Activated naive CD4-positive, alpha-beta T cell treated with anti-CD3 and anti-CD28 coated beads, Interleukin-2, amount 50 U/mL, for 72 hours (primary cell): Measurements from ENCODE around the gene JARID2. TPM values are rescaled to one million over a fixed set of nuclear protein-coding genes. Genes with fewer than 3 reads are reported as not detected.

Source experiments
- ATAC-seq, 2 donors: fragments of 150-1000 bp; cut with Tn5 transposase; 2 replicates each; pipeline ENCODE4 v1.10.0; 2021; ENCODE audit warnings: mild to moderate bottlenecking in 2 of 2, moderate library complexity in 2 of 2
- DNase-seq, 2 donors: peaks; one replicate each; pipeline ENCODE4 v3.0.0; 2021 to 2022; ENCODE audit warnings: low spot score in 2 of 2
- H3K27ac Mint-ChIP-seq, 2 donors: one replicate each; pipeline ENCODE4 v1.8.0; 2022; ENCODE audit warnings: mild to moderate bottlenecking in 2 of 2, mixed read lengths in 2 of 2
- H3K36me3 Mint-ChIP-seq, 2 donors: one replicate each; pipeline ENCODE4 v1.8.0; 2022; ENCODE audit warnings: mixed read lengths in 2 of 2
- H3K9me3 Mint-ChIP-seq, 2 donors: one replicate each; pipeline ENCODE4 v1.8.0; 2022; ENCODE audit warnings: mixed read lengths in 2 of 2
- total RNA-seq, 2 donors: library from RNA; stranded (reverse); gene quantifications; one replicate each; pipeline ENCODE4 v1.2.3, GENCODE V29; 2022

Gene JARID2
- total RNA-seq, 2 donors from 2014 or later, result 35.3 to 36.3 TPM

DNA sequence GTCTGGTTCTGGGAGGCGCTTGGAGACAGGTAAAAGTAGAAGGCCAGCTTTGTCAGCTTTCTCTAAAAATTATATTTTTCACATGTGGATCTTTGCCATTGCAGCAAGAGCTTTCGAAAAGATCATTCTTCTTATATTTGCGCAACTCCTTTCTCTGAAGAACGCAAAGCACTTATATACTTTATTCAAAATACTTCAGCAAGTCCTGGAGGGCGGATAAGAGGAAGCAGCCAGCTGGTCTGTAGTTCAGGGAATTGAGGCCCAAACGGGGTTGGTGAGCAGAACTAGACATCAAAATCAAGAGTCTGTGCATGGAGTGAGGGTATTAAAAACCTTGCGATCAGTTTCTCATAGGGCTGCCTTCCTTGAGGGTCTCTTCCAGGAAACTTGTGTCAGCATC is 234.7 kb downstream of the JARID2 start:
- DNase-seq (no peak), ATAC-seq (no peak)
- Mint-ChIP-seq H3K9me3 (no peaks in the 10 kb centered on the region), H3K36me3 (peaks cover 0 to 20% of the 10 kb centered on the region in 2 donors), H3K27ac (peak overlapping the region in 1 of 2 donors; percentile 12)

DNA sequence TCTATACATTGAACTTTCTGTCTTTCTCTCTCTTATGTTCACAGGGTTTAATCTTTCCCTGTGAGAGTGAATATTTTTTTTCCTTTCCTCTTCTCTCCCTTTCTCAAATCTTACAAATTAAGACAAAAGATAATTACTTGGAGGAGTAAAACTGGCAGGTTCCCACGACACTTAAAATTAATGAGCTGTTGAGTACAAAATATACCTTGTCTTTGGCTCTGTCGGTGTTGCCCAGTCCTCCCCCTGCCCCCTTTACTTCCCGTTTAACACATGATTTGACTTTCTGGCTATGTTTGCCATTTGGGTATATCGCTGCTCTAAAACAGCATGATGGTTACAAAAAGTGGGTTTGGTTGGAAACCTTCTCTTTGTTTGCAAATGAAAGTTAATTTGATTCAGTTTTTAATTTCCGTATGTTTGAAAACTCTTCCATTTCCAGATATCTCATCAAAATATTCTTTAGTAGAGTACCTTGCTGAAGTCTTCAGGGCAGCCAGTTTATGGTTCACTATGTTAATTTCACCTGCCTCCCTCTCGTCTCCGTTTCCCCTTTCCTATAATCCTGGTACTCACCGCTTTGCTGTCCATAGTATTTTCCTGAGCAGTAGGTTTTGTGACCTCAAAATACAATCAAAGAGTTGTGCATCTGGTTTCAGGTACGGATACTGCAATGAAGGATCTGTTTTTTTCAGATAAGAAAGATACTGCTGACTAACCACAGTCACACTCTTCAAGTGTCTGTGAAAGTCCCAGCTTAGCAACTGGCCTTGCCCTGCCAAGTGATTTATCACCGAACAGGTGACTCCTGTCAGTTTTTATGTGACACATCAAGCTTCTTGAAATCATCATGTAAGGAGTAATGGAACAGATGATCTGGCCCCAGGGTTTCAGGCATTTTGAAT is 235.8 kb downstream of the JARID2 start:
- Mint-ChIP-seq H3K27ac (peak overlapping the region; percentile 48 to 81), H3K36me3 (peaks cover 0 to 15% of the 10 kb centered on the region in 2 donors), H3K9me3 (no peaks in the 10 kb centered on the region)
- peak; percentile 84 to 96 for ATAC-seq
- DNase-seq, result peak in 1 of 2 donors; percentile 14

DNA sequence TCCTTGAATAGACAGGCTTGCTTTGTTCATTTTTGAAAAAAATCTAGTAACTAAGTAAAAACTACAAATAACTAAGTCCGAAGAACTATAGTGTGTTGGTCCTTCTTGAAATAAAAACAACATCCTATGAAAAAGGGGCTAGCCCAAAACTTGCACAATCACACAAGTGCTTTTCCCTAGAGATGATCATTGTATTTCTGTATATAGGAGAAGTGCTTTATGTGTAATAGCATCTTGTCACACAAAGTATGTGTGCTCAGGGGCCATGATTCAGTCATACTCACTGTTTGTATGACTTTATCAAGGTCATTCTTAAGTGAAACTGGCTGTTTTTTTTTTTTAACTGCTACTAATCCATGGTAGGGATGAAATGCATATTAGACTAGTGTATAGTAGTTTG is 237.2 kb downstream of the JARID2 start:
- ATAC-seq, result peak; percentile 25 to 37
- H3K36me3 Mint-ChIP-seq, result peaks cover 7 to 8% of the 10 kb centered on the region in 2 donors
- no peak overlapping the region for H3K27ac Mint-ChIP-seq
- DNase-seq, result no peak
- H3K9me3 Mint-ChIP-seq, result no peaks in the 10 kb centered on the region

DNA sequence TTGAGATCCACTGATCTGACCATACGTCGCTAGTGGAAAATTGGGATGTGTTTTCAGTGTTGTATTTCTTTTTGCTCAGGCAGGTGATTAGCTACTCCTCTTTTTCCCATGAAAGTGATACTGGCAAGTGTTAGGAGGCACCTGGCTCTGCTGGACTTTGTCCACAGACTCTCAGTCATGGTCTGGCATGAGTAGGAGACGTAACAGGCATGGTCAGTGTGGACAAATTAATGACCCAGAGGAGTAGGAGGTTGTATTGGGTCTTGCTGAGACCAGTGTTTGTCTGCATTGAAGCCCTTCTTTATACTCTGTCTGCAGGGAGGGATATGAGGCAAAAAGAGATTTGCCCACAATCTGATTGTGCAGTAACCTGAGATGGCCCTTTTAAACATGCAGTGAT is 238.3 kb downstream of the JARID2 start:
- Mint-ChIP-seq H3K36me3 (peaks cover 8 to 11% of the 10 kb centered on the region in 2 donors), H3K9me3 (no peaks in the 10 kb centered on the region), H3K27ac (peak overlapping the region; percentile 2 to 41)
- DNase-seq (no peak), ATAC-seq (no peak)

DNA sequence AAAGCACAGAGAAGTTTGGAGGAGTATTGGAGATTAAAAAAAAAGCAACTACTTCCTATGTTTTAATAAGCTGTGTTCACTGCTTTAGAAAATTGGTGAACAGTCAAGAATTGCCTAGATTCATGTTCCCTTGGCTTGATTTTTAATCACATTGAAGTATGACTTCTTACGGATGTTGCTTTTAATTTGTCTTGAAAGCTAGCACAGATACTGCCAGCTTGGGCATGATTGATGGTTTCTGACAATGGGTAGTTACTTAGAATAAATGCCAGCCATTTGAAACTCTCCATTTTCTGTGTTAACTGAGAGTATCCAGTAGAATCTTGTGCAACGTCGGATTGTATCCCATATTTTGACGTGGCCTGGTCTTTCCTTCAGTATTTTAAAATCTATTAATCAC is 239.0 kb downstream of the JARID2 start:
- peaks cover 8 to 11% of the 10 kb centered on the region in 2 donors for H3K36me3 Mint-ChIP-seq
- ATAC-seq, result no peak
- no peaks in the 10 kb centered on the region for H3K9me3 Mint-ChIP-seq
- DNase-seq, result no peak
- peak overlapping the region; percentile 2 to 70 for H3K27ac Mint-ChIP-seq

DNA sequence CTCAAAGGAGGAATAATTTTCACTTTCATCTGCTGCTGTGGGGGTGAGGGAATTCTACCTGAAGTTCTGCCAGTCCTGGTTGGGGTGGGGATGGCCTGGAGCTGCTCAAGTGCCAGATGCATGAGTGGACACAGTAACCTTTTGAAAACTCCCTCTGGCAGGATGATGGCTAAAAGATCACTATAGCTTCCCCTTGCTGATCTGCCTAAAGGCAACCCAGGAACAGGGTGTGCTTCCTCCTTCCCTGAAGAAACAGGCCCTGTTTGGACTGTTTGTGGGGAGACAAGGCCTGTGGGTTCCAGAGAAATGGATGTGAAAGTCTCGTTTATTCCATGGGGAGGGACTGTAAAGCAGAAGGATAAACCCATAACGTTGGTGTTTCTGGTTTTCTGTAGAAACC is 240.1 kb downstream of the JARID2 start:
- ATAC-seq (no peak), DNase-seq (no peak)
- H3K9me3 Mint-ChIP-seq, result no peaks in the 10 kb centered on the region
- H3K27ac Mint-ChIP-seq, result peak overlapping the region; percentile 51 to 70
- H3K36me3 Mint-ChIP-seq, result peaks cover 8 to 11% of the 10 kb centered on the region in 2 donors

DNA sequence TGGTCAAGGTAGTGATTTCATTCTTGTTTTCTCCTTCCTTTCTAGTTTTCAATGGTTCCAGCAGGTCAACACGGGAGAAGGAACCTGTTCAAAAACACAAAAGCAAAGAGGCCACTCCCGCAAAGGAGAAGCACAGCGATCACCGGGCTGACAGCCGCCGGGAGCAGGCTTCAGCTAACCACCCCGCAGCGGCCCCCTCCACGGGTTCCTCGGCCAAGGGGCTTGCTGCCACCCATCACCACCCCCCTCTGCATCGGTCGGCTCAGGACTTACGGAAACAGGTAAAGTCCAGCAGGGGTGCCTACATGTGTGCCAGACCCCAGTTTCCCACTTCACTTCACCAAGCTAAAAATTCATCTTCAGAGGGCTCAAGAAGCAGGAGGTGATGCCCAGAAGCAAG is 241.4 kb downstream of the JARID2 start:
- ATAC-seq (no peak), DNase-seq (no peak)
- Mint-ChIP-seq H3K27ac (no peak overlapping the region), H3K36me3 (peaks cover 8 to 11% of the 10 kb centered on the region in 2 donors), H3K9me3 (no peaks in the 10 kb centered on the region)

DNA sequence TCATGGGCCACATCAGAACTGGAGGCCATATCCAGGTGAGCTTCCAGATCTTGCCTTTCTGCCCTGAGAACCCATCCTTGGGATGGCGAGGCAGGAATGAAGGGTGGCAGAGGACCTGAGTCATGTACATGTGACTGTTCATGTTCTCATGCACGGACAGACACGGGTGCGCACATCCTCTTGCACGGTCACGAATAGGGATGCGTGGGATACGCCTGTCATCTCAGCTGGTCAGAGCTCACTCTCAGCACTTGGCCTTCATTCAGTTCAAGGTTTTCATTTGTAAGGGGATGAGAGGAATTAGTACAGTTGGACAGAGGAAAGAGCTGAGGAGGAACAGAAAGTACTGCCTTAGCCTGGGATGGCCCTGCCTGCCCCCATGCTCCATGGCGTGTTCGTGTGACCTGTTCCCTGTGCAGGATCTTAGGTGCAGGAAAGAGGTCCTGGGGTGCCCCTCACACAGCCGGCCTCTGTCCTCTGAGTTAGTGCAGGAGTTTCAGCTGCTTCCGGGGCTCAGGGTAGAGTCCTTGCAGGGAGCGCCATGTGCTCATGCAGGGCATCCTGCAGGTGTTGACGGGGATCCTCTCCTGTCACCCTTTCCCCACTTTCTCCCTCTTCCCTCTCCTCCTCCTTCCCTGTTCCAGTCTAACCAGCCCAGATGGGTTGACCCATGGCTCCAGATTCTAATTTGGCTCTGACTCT is 243.5 kb downstream of the JARID2 start:
- H3K36me3 Mint-ChIP-seq, result peaks cover 11 to 14% of the 10 kb centered on the region in 2 donors
- peak overlapping the region; percentile 57 to 69 for H3K27ac Mint-ChIP-seq
- no peak for DNase-seq
- H3K9me3 Mint-ChIP-seq, result no peaks in the 10 kb centered on the region
- no peak for ATAC-seq

DNA sequence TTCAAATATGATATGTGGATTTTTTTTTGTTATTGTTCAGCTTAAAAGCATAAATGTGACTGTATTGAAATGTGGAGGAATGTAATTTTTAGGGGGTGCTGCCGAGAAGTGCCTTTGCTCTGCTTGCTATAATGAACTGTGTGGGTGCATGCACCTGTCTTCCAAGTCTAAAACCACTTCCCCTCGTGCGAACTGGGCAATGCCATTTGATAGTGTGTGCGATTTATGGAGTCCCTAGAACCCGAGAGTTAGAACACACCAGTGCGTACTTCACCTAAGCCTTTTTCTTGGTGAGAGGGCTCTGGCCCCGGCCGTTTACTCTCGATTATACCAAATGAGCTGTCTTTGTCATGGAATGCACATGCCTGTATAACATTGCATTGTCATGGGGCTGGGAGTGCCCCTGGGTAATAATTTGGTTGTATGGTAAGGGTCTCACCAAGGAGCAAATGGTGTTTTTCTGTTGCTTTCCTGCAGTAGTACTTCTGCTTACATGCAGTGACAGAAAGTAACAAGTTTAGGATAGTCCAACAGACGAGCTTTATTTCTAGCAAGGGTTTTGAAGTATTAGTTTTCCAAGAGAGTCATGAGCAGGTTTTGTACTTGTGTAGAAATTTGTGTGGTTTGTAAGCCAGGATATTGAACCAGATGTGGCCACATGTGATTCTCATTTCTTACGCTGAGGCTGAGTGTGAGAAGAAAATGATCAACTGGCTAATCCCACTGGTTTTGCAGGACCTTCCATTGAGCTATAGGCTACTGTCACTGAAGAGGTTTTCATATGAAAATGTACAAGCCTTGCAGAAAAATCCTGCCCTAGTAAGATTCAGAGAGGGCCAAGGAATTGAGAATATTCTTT is 244.6 kb downstream of the JARID2 start:
- peaks cover 12 to 16% of the 10 kb centered on the region in 2 donors for H3K36me3 Mint-ChIP-seq
- no peaks in the 10 kb centered on the region for H3K9me3 Mint-ChIP-seq
- ATAC-seq (no peak), DNase-seq (no peak)
- peak overlapping the region in 1 of 2 donors; percentile 57 for H3K27ac Mint-ChIP-seq

DNA sequence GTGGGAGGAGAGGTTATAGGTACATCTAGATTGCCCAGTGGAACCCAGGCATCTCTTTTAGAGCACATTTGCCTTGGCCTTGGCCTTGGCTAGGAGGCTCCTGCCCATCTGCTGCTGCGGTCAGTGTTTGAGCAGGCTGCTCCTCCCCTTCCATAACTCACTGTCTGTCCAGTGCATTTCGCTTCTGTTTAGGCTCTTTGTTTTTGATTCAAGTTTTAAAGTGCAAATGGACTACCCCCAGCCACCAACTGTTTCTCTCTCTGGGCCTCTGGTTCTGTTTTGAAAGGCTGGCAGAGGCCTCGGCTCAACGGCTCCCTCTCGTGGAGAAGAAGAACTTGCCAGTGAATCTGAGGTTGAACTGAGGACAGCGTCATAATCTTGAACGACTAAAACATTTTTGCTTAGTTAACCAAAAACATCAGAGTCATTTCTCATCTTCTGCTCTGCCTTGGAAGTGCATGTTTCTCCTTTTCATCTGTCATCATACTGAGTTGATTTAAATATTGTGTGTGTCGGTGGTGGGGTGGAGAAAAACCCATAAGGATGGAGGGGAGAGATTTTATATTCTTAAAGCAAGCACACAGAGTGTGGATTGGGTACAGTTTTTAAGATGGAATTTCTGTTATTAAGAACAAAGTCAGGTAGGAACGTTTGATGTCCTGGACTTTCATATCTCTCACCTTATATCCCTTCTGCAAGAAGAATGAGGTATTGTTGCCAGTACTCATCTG is 245.6 kb downstream of the JARID2 start:
- ATAC-seq, result peak; percentile 65 to 70
- Mint-ChIP-seq H3K27ac (peak overlapping the region; percentile 1 to 65), H3K9me3 (no peaks in the 10 kb centered on the region), H3K36me3 (peaks cover 20 to 22% of the 10 kb centered on the region in 2 donors)
- peak in 1 of 2 donors; percentile 77 for DNase-seq

DNA sequence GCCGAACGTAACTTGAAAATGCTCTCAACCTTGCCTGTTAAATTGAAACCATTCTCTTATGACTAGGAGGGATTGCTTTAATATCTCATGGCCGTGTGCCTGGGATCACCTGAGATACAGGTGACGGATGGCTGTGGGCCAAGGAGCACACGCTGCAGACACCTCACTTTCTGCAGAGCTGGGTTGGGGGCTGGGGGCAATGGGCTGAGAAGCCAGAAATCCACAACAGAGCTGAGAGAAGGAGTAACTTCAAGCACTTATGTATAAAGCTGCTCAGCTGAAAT is 246.1 kb downstream of the JARID2 start:
- no peak for DNase-seq
- ATAC-seq, result no peak
- Mint-ChIP-seq H3K9me3 (no peaks in the 10 kb centered on the region), H3K27ac (peak overlapping the region; percentile 1 to 65), H3K36me3 (peaks cover 17 to 18% of the 10 kb centered on the region in 2 donors)

DNA sequence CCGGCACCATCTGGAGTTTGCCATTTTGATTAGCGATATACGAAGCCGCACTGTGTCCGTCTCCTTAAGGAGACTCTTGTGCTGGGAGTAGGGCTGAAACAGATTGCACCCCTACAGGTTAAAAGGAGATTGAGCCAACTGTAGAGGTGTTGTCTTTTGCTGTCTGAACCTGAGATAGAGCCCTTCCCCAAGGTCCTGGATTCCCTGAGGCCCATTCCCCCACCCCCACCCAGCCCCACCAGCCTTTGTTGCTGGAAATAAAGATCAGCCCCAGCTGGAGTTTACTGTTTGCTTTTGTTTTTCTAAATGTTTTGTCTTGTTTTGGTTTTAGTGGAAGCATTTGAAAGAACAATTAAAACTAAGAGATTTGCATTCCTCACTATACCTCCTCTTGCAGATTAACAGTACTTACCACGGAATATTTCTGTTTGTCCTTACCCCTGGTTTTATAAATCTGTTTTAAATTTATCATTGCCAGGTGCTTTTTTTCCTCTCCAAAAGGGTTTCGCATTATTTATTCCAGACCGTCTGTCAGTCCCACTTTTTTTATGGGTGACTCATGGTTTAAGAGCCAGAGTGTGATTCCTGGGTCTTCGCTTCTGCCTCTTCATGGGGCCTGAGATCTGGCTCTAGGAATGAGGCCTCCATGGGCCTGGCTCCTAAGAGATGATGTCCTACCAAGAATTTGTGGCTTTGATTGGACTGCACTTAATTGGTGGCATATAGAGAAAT is 247.7 kb downstream of the JARID2 start:
- peak overlapping the region in 1 of 2 donors; percentile 15 for H3K27ac Mint-ChIP-seq
- no peak for DNase-seq
- peaks cover 9 to 15% of the 10 kb centered on the region in 2 donors for H3K36me3 Mint-ChIP-seq
- H3K9me3 Mint-ChIP-seq, result no peaks in the 10 kb centered on the region
- no peak for ATAC-seq

DNA sequence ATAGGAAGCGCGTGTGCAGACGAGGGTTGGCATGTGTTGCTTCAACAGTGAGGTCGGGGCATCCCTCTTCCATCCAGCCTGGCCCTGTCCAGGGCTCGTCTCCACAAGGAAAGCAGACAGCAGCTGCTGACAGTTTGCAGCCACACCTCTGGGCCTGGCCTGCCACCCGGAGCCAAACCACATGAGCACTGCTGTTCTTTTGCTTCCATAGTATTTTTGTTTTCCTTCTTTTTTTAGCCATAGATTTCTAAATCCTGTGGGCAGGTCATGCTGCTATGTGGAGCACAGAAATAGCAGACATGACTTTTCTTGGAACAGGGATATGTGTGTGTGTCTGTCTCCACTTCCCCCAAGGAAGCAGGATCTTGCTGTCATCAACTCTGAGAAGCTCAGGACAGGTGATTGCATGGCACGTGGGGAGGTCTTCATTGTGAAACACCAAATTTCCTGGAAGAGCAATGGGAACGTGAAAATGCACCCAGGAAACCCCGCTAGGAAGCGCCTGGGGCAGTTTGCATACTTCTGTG is 249.6 kb downstream of the JARID2 start:
- DNase-seq (no peak), ATAC-seq (no peak)
- H3K36me3 Mint-ChIP-seq, result peaks cover 9 to 15% of the 10 kb centered on the region in 2 donors
- no peaks in the 10 kb centered on the region for H3K9me3 Mint-ChIP-seq
- H3K27ac Mint-ChIP-seq, result peak overlapping the region in 1 of 2 donors; percentile 74

DNA sequence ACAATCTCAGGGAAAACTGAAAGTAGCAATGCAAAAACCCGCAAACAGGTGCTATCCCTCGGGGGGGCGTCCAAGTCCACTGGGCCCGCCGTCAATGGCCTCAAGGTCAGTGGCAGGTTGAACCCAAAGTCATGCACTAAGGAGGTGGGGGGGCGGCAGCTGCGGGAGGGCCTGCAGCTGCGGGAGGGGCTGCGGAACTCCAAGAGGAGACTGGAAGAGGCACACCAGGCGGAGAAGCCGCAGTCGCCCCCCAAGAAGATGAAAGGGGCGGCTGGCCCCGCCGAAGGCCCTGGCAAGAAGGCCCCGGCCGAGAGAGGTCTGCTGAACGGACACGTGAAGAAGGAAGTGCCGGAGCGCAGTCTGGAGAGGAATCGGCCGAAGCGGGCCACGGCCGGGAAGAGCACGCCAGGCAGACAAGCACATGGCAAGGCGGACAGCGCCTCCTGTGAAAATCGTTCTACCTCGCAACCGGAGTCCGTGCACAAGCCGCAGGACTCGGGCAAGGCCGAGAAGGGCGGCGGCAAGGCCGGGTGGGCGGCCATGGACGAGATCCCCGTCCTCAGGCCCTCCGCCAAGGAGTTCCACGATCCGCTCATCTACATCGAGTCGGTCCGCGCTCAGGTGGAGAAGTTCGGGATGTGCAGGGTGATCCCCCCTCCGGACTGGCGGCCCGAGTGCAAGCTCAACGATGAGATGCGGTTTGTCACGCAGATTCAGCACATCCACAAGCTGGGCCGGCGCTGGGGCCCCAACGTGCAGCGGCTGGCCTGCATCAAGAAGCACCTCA is 250.7 kb downstream of the JARID2 start:
- no peak for DNase-seq
- no peak overlapping the region for H3K27ac Mint-ChIP-seq
- peaks cover 9 to 15% of the 10 kb centered on the region in 2 donors for H3K36me3 Mint-ChIP-seq
- no peak for ATAC-seq
- no peaks in the 10 kb centered on the region for H3K9me3 Mint-ChIP-seq

DNA sequence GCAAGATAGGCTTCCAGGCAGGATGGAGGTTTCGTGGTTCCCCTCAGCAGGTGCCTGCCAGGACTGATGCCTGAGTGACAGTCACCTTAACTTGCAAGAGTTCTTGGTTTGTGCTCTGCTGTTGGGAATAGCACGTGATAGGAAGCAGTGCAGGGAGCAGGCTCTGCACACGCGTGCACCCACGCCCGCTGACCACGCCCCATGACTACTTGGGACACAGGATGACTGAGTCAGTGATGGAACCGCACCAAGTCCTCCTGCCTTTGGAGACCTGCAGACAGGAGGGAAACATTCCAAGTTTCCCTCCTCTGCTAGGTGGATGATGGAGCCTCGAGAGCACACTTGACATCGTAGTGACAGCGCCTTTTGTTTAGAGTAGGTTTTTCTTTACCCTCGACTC is 252.8 kb downstream of the JARID2 start:
- no peaks in the 10 kb centered on the region for H3K9me3 Mint-ChIP-seq
- H3K36me3 Mint-ChIP-seq, result peaks cover 8 to 9% of the 10 kb centered on the region in 2 donors
- DNase-seq, result no peak
- ATAC-seq, result no peak
- H3K27ac Mint-ChIP-seq, result peak overlapping the region; percentile 78 to 91
